ENCODE measurements around the gene FBXL22. TPM values are rescaled to one million over a fixed set of nuclear protein-coding genes. Genes with fewer than 3 reads are reported as not detected.

Gene FBXL22
- total RNA-seq (2021) (0.17 and 0.88 TPM in 2 replicates), Bru-seq, nascent RNA (percentile 44 among the genes with signal in this experiment), BruChase-seq, experiment 1, labeled RNA remaining after a 2-hour chase (percentile 23 among the genes with signal in this experiment), BruChase-seq, experiment 2, labeled RNA remaining after a 6-hour chase (percentile 19 among the genes with signal in this experiment)
- long read RNA-seq, partial matches to known transcripts: 0 of 1 reads
- long read RNA-seq, other reads (novel, unspliced or antisense): 1 of 1 reads

- intact Hi-C loops (cut with micrococcal nuclease; ENCODE audit: unreplicated experiment): no loop called here
- CTCF ChIA-PET: interaction anchor here (0.5 kb wide), 1 partner anchor 138 kb away, joined by 6 read pairs; no protein-coding TSS in a partner anchor
- H3F3A ChIP-seq (ENCODE audit: insufficient read depth, low read depth): peaks cover 8% of the 10 kb centered on the region; the same call in 1 of the 2 replicates
Measured at GRCh38 chr15:63597038-63597790, at the start of gene FBXL22. Gene FBXL22 (plus strand): TSS chr15:63597387. CDS start chr15:63597393, 6 bp downstream.

GRCh38 chr15:63551400-63551799 lies 45.8 kb upstream of the FBXL22 start:
- DNase-seq: no peak
- no peaks in the 10 kb centered on the region; the same call in 1 of the 2 replicates for H3K79me2 ChIP-seq (ENCODE audit: low read depth)
- no peaks in the 10 kb centered on the region for H3K27me3 ChIP-seq (ENCODE audit: insufficient read depth, low read depth)
- no peak overlapping the region for H3K27ac ChIP-seq
- intact Hi-C loops (cut with micrococcal nuclease; ENCODE audit: unreplicated experiment): no loop called here
- no peak overlapping the region for H3K4me2 ChIP-seq
- TF ChIP-seq CTCF (conservative IDR thresholded peaks at IDR 0.05) (no peak), EZH2 (IDR thresholded peaks at IDR 0.05; ENCODE audit: low read depth) (no peak)
- ChIA-PET POLR2A (ENCODE audit: unreplicated experiment) (no interaction called here), CTCF (no interaction called here)
- H3F3A ChIP-seq (ENCODE audit: insufficient read depth, low read depth): 0 out of 2 replicates have a peak, but pooled peaks cover 4% of the 10 kb centered on the region
- no peak overlapping the region for H3K4me3 ChIP-seq
- no peaks in the 10 kb centered on the region for H3K4me1 ChIP-seq (replicated peaks; ENCODE audit: insufficient read depth)
- H3K9me2 ChIP-seq (ENCODE audit: insufficient read depth): no peaks in the 10 kb centered on the region
- no peak overlapping the region for H2AFZ ChIP-seq
- H3K36me3 ChIP-seq (ENCODE audit: low read depth): no peaks in the 10 kb centered on the region; the same call in 1 of the 2 replicates
- no peaks in the 10 kb centered on the region for H3K9me3 ChIP-seq (ENCODE audit: insufficient read depth, low read depth)
- H4K20me1 ChIP-seq (ENCODE audit: insufficient read depth): no peaks in the 10 kb centered on the region
- BruUV-seq (replicated peaks): no TSS peak

More at GRCh38 chr15:63597038-63597790, at the start of gene FBXL22:
- H3K27ac ChIP-seq: no peak within 1 kb of the TSS
- H3K4me3 ChIP-seq: no peak within 1 kb of the TSS
- BruUV-seq (replicated peaks): no TSS peak
- H3K79me2 ChIP-seq (ENCODE audit: low read depth): no peaks in the 10 kb centered on the region
- no peak within 1 kb of the TSS for H3K4me2 ChIP-seq
- H3K36me3 ChIP-seq (ENCODE audit: low read depth): no peaks in the 10 kb centered on the region
- no peaks in the 10 kb centered on the region for H4K20me1 ChIP-seq (ENCODE audit: insufficient read depth)
- H3K9me2 ChIP-seq (ENCODE audit: insufficient read depth): no peaks in the 10 kb centered on the region
- no peaks in the 10 kb centered on the region for H3K27me3 ChIP-seq (ENCODE audit: insufficient read depth, low read depth)
- peaks cover 6% of the 10 kb centered on the region; the same call in 1 of the 2 replicates for H3K4me1 ChIP-seq (replicated peaks; ENCODE audit: insufficient read depth)
- no peak within 1 kb of the TSS for H2AFZ ChIP-seq
- POLR2A ChIA-PET (ENCODE audit: unreplicated experiment): interaction anchor here (0.6 kb wide), 1 partner anchor 54 kb away, joined by 3 read pairs; no protein-coding TSS in a partner anchor
- no peaks in the 10 kb centered on the region for H3K9me3 ChIP-seq (ENCODE audit: insufficient read depth, low read depth)
- no peak for DNase-seq
- TF ChIP-seq CTCF (conservative IDR thresholded peaks at IDR 0.05) (no peak), EZH2 (IDR thresholded peaks at IDR 0.05; ENCODE audit: low read depth) (no peak)

- BruUV-seq (replicated peaks): no TSS peak
- Histone ChIP-seq H3K4me3 (no peak overlapping the region), H3F3A (ENCODE audit: insufficient read depth, low read depth) (0 out of 2 replicates have a peak, but pooled peaks cover 4% of the 10 kb centered on the region), H3K79me2 (ENCODE audit: low read depth) (no peaks in the 10 kb centered on the region; the same call in 1 of the 2 replicates), H3K36me3 (ENCODE audit: low read depth) (no peaks in the 10 kb centered on the region; the same call in 1 of the 2 replicates), H3K4me1 (replicated peaks; ENCODE audit: insufficient read depth) (no peaks in the 10 kb centered on the region), H3K9me3 (ENCODE audit: insufficient read depth, low read depth) (no peaks in the 10 kb centered on the region), H2AFZ (no peak overlapping the region), H3K4me2 (no peak overlapping the region), H3K27me3 (ENCODE audit: insufficient read depth, low read depth) (no peaks in the 10 kb centered on the region), H3K27ac (no peak overlapping the region), H4K20me1 (ENCODE audit: insufficient read depth) (no peaks in the 10 kb centered on the region), H3K9me2 (ENCODE audit: insufficient read depth) (no peaks in the 10 kb centered on the region)
- POLR2A ChIA-PET (ENCODE audit: unreplicated experiment): interaction anchor here (0.6 kb wide), 1 partner anchor 21 kb away, joined by 3 read pairs; no protein-coding TSS in a partner anchor
- no peak for TF ChIP-seq EZH2 (IDR thresholded peaks at IDR 0.05; ENCODE audit: low read depth)
- CTCF ChIA-PET: no interaction called here
- no peak for DNase-seq
- intact Hi-C loops (cut with micrococcal nuclease; ENCODE audit: unreplicated experiment): no loop called here
Measured at GRCh38 chr15:63553388-63553791, 43.8 kb upstream of the FBXL22 start.

Measured in PC-9 (cell line).